ENCODE results near the gene MAL.

DNA sequence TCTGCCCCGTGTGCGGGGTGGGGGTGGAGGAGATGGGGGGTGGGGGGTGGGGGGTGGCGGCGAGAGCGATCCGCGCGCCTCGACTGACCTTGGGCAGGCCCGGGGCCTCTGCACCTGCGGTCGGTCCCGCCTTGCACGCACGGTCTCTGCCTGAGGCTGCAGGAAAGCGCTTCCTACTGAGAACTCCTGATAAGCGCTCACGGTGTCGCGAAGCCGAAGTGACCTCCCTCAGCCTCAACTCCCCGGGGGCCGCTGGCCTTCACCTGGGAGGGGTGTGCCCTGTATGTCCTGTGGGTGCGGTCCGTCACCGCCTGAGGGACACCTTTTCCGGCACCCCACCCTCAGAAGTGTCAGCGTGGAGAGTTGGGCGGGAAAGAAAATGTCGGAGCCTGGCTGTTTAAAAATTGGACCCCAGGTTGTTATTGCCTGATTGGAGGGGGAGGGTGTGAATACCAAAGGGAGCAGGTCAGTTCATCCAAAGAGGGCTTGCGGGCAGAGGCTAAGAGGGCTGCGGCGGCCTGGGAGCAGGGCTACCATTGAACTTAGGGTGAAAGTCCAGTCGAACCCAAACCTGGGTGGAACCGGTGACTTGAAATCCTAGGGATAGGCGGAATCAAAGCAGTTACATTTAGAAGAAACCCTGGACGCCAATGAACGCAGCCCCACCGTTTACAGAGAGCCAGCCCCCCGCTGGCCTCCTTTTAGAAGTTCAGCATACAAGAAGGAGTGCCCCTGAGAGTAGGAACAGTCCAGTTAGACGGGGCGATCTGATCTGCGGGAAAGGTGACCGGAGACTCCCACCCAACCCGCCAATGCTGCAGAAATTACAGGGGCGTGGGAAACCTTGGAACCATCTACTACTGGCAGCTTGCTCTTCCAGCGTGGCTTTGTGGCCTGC is 1.2 kb downstream of the MAL start:
- TF ChIP-seq GABPA (IDR thresholded peaks at IDR 0.05; ENCODE audit: low read depth) = no peak
- TF ChIP-seq, protein P1, sequence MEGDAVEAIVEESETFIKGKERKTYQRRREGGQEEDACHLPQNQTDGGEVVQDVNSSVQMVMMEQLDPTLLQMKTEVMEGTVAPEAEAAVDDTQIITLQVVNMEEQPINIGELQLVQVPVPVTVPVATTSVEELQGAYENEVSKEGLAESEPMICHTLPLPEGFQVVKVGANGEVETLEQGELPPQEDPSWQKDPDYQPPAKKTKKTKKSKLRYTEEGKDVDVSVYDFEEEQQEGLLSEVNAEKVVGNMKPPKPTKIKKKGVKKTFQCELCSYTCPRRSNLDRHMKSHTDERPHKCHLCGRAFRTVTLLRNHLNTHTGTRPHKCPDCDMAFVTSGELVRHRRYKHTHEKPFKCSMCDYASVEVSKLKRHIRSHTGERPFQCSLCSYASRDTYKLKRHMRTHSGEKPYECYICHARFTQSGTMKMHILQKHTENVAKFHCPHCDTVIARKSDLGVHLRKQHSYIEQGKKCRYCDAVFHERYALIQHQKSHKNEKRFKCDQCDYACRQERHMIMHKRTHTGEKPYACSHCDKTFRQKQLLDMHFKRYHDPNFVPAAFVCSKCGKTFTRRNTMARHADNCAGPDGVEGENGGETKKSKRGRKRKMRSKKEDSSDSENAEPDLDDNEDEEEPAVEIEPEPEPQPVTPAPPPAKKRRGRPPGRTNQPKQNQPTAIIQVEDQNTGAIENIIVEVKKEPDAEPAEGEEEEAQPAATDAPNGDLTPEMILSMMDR (IDR thresholded peaks at IDR 0.05; ENCODE audit: insufficient read depth, low read length) = no peak

All from HL-60 (cell line).